Lower leg skin (tissue), 4 donors: ENCODE measurements around the gene KHDC1L. TPM values are rescaled to one million over a fixed set of nuclear protein-coding genes. Genes with fewer than 3 reads are reported as not detected.
"Not testable (repeated sequence)": the region's sequence is repeated elsewhere in the genome, so short reads cannot be mapped to it uniquely, and the experiment has no call there.

Source experiments
- DNase-seq, 2 donors: peaks; one replicate each; pipeline ENCODE4 v3.0.0-alpha.2; 2019; ENCODE audit warnings: low spot score in 2 of 2
- H3K4me3 ChIP-seq: fragments of 200-600 bp; sonication (generic); 2 replicates; pipeline ENCODE4 v1.5.1; 2017; ENCODE audit warnings: mild to moderate bottlenecking, low read depth; ENCODE audit not compliant: poor library complexity, severe bottlenecking
- CTCF ChIP-seq, 3 donors: fragments of 450-650 bp; IDR thresholded peaks; one replicate each; pipeline ENCODE4 v1.5.1; 2016; ENCODE audit warnings: antibody characterized with exemption in 3 of 3, mild to moderate bottlenecking in 3 of 3, moderate library complexity in 2 of 3
- POLR2A ChIP-seq, 2 donors: fragments of 450-650 bp; IDR thresholded peaks; one replicate each; pipeline ENCODE4 v1.6.1; 2016 to 2017; ENCODE audit warnings: antibody characterized with exemption in 2 of 2, mild to moderate bottlenecking in 1 of 2, moderate library complexity in 1 of 2
- WGBS, 2 donors: methylation state at CpG; one replicate each; pipeline ENCODE4 v1.1.5; 2018; 5-methylcytosine and 5-hydroxymethylcytosine counted together
- intact Hi-C: fragments of 100-400 bp; cut with DNase I; formaldehyde crosslinking; loops from one replicate; pipeline ENCODE4 v1.15.0; 2023; ENCODE audit warnings: low total_unique reads
- total RNA-seq, 4 donors: library from RNA; depleted of rRNA; stranded (reverse); fragments of >200 nt; gene quantifications; one replicate each; pipeline ENCODE4 v1.1.0, GENCODE V29; 2016

Gene KHDC1L
- total RNA-seq, 4 donors from 2014 or later, result not detected

GRCh38 chr6:73258721-73259120, 33.4 kb upstream of the KHDC1L start:
- TF ChIP-seq CTCF (IDR thresholded peaks at IDR 0.05) (no peak), POLR2A (IDR thresholded peaks at IDR 0.05) (no peak)
- WGBS, 2 donors, result 70 to 75% methylated on average over 1 of the region's 1 CpG
- H3K4me3 ChIP-seq, result no peak overlapping the region
- no peak for DNase-seq
- intact Hi-C loops, result no loop called here

GRCh38 chr6:73254323-73254722, 29.0 kb upstream of the KHDC1L start:
- H3K4me3 ChIP-seq, intact Hi-C loops, DNase-seq: not testable (repeated sequence)
- 95 to 97% methylated on average over 5 of the region's 5 CpGs for WGBS, 2 donors

GRCh38 chr6:73252703-73253102, 27.4 kb upstream of the KHDC1L start:
- DNase-seq, result no peak
- 96 to 100% methylated on average over 2 of the region's 2 CpGs for WGBS, 2 donors
- intact Hi-C loops, result no loop called here
- no peak for TF ChIP-seq CTCF (IDR thresholded peaks at IDR 0.05)
- TF ChIP-seq POLR2A (IDR thresholded peaks at IDR 0.05), result no peak
- H3K4me3 ChIP-seq, result no peak overlapping the region

- no peak overlapping the region for H3K4me3 ChIP-seq
- intact Hi-C loops, result no loop called here
- TF ChIP-seq POLR2A (IDR thresholded peaks at IDR 0.05) (no peak), CTCF (IDR thresholded peaks at IDR 0.05) (no peak)
- DNase-seq, result no peak
These were observed 24.7 kb upstream of the KHDC1L start for GRCh38 chr6:73250016-73250415.

- TF ChIP-seq POLR2A (IDR thresholded peaks at IDR 0.05), result no peak
- no peak for TF ChIP-seq CTCF (IDR thresholded peaks at IDR 0.05)
- intact Hi-C loops, result no loop called here
- no peak overlapping the region for H3K4me3 ChIP-seq
- 70 to 72% methylated on average over 5 of the region's 5 CpGs for WGBS, 2 donors
- DNase-seq, result no peak
These were observed 23.1 kb upstream of the KHDC1L start for GRCh38 chr6:73248192-73248903.

- 63 to 71% methylated on average over 4 to 5 of the region's 5 CpGs for WGBS, 2 donors
- no peak for DNase-seq
- intact Hi-C loops, result no loop called here
- no peak for TF ChIP-seq CTCF (IDR thresholded peaks at IDR 0.05)
- TF ChIP-seq POLR2A (IDR thresholded peaks at IDR 0.05), result no peak
- H3K4me3 ChIP-seq, result no peak overlapping the region
These were observed 16.7 kb upstream of the KHDC1L start for GRCh38 chr6:73242001-73242400.
